C4-2B (cell line): Measurements from ENCODE around the gene GGA1.

Experiments
- CTCF ChIP-seq: fragments of 450-650 bp; conservative IDR thresholded peaks from 2 replicates; pipeline ENCODE4 v1.5.1; 2017; ENCODE audit warnings: mild to moderate bottlenecking
- ZFX ChIP-seq: fragments of 450-650 bp; IDR thresholded peaks from 2 replicates; pipeline ENCODE4 v1.6.1; 2017

- TF ChIP-seq ZFX (no peak), CTCF (no peak)
Observed at GRCh38 chr22:37559901-37560607, 48.6 kb upstream of the GGA1 start, which contains the start of gene CDC42EP1.
